HG03460 (cell line): ENCODE measurements around the gene S1PR4.
A peak's percentile ranks its signal among the peaks of the same experiment; 100 is the strongest.
"Not testable (repeated sequence)": the region's sequence is repeated elsewhere in the genome, so short reads cannot be mapped to it uniquely, and the experiment has no call there.

ENCODE experiments used
- ATAC-seq: cut with Tn5 transposase; IDR thresholded peaks from one replicate; pipeline ENCODE4 v1.9.1; 2021; ENCODE audit not compliant: unreplicated experiment

Gene S1PR4

DNA sequence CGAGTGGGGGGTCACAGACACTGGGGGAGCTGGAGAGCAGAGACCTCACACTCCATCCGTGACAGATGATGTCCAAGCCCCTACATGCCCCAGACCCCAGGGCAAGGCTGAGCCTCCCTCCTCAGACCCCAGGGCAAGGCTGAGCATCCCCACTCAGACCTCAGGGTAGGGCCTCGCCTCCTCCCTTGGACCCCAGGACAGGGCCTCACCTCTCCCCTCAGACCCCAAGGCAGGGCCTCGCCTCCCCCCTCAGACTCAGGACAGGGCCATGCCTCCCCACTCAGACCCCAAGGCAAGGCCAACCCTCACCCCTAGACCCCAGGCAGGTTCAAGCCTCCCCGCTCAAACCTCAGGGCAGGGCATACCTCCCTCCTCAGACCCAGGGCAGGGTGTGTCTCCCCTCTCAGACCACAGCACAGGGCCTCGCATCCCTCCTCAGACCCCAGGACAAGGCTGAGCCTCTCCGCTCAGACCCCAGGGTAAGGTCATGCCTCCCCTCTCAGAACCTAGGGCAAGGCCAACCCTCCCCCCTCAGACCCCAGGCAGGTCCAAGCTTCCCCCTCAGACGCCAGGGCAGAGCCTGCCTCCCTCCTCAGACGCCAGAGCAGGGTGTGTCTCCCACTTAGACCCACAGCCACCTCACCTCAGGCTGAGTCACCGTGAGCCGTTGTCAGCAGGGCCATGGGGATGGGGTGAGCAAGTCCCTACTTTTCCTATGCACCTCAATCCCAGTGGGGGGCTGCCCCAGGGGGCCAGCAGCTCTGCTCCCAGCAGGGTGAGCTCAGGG, 1.7 kb upstream of the S1PR4 start:
- ATAC-seq = no peak

GRCh38 chr19:3178973-3179738, 587 bp downstream of the S1PR4 start:
- no peak for ATAC-seq

GRCh38 chr19:3179739-3180293, 1.2 kb downstream of the S1PR4 start:
- no peak for ATAC-seq

GRCh38 chr19:3183721-3184641, 5.4 kb downstream of the S1PR4 start:
- ATAC-seq = no peak

DNA sequence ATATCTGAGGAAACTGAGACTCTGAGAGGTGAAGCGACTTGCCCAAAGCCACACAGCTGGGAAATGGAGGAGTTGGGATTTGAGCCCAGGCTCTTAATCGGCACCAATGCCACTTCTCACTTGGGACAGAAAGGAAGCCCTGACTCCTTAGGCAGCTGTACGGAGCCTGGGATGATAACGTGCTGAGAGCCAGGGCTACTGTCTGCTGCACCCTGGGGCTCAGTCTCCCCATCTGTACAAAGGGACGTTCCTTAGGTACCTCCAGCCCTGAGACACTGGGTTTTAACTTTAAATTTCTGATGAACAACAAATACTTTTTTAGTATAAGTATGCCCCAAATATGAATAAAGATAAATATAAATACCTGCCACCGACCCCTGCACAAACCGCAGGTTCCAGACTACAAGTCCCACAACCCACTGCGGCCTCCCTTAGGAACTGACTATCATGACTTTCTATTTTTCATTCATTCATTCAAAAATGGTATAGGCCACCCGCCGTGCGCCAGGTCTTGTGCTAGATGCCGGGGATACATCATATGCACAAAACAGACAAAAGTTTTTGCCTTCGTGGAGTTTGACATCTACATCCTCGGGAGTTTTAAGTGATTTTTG, 6.4 kb downstream of the S1PR4 start:
- peak; percentile 23 for ATAC-seq

- ATAC-seq = peak; percentile 64
Measured at GRCh38 chr19:3185461-3186159, 7.0 kb downstream of the S1PR4 start, which contains the start of gene NCLN. TSS of gene NCLN (plus strand) at chr19:3185930. CDS start at chr19:3186031, 101 bp downstream.

DNA sequence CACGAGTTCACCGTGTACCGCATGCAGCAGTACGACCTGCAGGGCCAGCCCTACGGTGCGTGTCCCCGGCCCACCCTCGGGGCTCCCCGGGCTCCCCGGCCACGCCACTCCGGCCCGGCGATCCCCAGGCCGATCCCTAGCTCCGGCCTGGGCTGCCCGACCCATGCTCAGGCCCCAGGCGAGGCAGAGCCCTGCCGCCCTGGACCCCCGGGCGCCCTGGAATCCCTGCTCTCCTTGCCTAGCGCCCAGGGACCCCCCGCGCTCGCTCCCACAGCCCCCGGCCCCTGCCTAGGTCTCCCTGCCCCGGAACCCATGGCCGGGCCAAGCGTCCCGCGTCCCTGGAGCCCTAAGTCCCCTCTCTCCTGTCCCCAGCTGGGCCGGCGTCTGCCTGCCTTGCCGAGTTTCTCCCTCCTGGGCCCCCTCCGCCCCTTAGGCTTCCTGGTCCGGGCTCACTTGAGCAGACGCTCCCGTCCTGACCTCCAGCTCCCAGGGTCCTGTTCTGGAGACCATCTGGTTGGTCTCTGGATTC, 7.7 kb downstream of the S1PR4 start:
- peak; percentile 32 for ATAC-seq

- ATAC-seq = no peak
Measured at GRCh38 chr19:3186891-3187661, 8.5 kb downstream of the S1PR4 start.

DNA sequence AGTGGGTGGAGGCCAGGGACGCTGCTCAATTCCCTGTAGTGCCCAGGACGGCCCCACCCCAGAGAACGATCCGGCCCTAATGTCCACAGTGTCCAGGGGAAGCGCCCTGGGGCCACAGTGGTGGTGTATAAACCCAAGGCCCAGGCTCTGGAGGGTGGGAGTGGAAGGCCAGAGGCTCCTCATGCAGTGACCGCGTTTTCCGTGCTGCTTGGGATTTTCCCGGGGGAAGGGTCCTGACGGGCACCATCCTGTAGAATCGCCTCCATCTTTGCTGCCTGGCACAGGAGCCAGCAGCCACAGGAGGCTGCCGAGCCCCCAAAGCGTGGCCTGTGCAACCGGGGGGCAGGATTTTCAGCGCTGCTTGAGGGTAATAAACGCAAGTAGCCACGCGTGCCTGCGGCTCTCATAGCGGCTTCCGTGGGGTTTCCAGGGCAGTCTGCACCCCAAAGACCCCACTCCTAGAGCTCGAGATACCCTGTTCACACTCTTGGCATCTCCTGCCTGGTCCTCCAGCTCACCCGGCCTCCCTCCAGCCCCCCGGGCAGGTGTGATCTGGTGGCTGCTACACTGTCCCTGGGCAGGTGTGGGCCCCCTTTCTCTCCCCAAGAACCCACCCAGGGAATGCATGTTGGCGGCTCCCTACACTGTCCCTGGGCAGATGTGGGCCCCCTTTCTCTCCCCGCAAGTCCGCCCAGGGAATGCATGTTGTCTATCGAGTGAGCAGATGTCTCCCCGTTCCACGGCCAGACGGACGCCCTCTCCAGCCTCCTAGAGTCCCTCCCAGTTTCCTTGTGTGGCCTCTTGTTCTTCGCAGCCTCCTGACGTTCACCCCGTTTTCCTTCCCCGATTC, 9.3 kb downstream of the S1PR4 start:
- ATAC-seq = no peak

GRCh38 chr19:3188627-3189596, 10.3 kb downstream of the S1PR4 start:
- no peak for ATAC-seq

DNA sequence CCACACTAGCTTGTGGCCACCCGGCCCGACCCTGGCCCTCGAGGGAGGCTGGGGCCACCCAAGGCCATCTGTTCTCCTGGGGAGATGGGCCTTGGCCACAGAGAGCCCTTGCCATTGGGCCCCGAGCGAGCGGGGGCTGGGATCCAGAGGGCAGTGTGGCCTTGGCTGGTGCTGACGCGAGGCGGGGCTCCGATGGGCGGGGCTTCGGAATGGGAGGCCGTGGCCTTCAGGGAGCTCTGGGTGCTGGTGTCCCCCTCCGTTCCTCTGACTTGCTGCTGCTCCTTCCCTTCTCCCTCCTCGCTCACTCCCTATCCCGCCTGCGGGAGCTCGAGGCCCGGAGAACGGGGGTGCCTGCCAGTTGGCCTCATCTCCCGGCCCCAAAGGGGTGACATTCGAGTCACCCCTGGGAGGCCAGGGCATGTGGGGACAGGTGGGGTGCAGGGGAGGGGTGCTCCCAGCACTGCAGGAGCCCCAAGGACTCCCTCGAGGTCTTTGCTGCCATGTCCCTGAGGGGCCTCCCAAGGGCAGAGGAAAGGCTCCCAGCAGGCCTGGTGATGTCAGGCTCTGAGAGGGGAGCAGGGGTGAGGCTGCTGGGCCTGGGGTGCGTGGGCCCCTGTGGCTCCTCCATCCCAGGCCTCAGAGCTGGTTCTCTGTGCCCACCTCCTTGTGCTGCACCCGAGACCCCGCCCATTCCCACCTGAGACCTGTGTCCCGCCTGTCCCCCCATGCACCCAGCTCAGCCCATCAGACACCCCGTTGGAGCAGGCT, 11.3 kb downstream of the S1PR4 start:
- ATAC-seq = no peak

DNA sequence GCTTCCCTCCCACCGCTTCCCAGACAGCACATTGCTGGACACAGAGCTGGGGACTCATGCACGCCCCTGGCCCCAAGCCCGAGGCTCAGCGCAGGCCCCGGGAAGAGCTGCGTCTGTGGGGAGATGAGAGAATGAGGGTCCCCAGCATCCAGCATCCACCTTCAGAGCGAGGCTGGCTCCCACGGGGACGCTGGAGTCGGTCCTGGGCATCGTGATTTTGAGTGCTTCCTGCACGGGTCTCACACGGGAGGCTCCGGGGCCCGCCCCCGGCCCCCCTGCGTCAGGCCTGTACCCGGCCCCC, 11.9 kb downstream of the S1PR4 start:
- no peak for ATAC-seq

DNA sequence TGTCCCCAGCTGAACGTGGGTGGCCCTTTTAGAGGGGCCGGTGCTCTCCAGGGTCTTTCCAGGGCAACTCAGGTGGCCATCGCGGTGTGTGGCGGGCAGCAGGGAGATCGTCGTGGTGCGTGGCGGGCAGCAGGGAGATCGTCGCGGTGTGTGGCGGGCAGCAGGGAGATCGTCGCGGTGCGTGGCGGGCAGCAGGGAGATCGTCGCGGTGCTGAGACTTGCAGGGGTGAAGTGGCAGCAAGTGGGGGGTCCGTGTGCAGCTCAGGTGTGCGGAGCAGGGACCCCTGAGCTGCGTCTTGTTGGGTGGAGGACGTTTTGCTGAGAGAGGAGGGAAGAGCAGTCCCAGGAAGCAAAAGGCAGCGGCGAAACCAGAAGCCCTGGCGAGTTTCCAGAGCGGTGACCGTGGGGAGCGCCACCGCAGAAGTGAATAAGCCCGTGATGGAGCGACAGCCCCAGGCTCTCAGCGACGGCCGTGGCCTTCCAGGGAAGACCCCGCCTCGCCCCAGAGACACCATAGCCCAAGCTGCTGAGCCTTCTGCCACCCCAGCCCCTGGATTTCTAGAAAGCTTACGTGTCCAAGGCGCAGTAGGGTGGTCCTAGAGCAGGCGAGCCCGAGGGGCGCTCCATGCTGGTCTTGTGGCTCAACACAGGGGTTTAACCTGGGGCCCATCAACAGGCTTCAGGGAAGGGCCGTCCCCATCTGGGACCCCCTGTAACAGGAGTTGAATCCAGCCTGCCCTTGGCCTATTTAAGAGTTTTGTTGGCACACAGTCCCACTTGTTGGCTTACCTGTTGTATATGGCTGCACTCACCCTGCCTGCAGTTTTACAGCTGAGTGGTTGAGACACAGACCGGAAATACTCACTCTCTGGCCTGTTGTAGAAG, 12.6 kb downstream of the S1PR4 start:
- no peak for ATAC-seq

DNA sequence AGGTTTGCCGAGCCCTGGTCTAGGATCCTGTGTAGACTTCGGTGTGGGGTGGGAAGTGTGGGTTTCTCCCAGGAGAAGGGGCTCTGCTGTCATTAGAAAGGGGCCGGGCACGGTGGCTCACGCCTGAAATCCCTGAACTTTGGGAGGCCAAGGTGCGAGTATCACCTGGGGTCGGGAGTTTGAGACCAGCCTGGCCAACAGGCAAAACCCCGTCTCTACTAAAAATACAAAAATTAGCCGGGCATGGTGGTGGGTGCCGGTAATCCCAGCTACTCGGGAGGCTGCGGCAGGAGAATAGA, 13.2 kb downstream of the S1PR4 start:
- ATAC-seq = not testable (repeated sequence)

- ATAC-seq = no peak
Measured at GRCh38 chr19:3192228-3192635, 13.7 kb downstream of the S1PR4 start.
